LNCaP clone FGC (cell line): Measurements from ENCODE around the gene ADSS1.

Source experiments
- DNase-seq: peaks from one replicate; pipeline ENCODE4 v3.0.0-alpha.2; 2011; ENCODE audit warnings: low read depth
- H3K4me3 ChIP-seq: 2 replicates; pipeline ENCODE4 v1.5.1; 2011; ENCODE audit warnings: mild to moderate bottlenecking, low read depth, low read length, control low read depth
- CTCF ChIP-seq: IDR thresholded peaks from 2 replicates; pipeline ENCODE4 v1.5.1; 2012; ENCODE audit warnings: mild to moderate bottlenecking; ENCODE audit not compliant: control insufficient read depth, insufficient read depth; ENCODE audit errors: extremely low read depth

ADSS1 gene

GRCh38 chr14:104689109-104689880 lies 34.7 kb upstream of the ADSS1 start, which contains the start of gene INF2:
INF2 (plus strand) TSS chr14:104689618; CDS start chr14:104701366, 11,748 bp downstream.
- peak within 1 kb of the TSS; percentile 83 for H3K4me3 ChIP-seq
- TF ChIP-seq CTCF, result no peak
- DNase-seq, result no peak

GRCh38 chr14:104689881-104690711 lies 33.9 kb upstream of the ADSS1 start:
- no peak for DNase-seq
- no peak for TF ChIP-seq CTCF
- H3K4me3 ChIP-seq, result peak overlapping the region; percentile 83

- DNase-seq, result no peak
- peak overlapping the region; percentile 83 for H3K4me3 ChIP-seq
- TF ChIP-seq CTCF, result no peak
Observed at GRCh38 chr14:104690861-104691455, 33.1 kb upstream of the ADSS1 start.

- no peak for DNase-seq
- no peak overlapping the region for H3K4me3 ChIP-seq
- TF ChIP-seq CTCF, result no peak
Observed at GRCh38 chr14:104691546-104692260, 32.3 kb upstream of the ADSS1 start.

- no peak for DNase-seq
- H3K4me3 ChIP-seq, result no peak overlapping the region
Observed at GRCh38 chr14:104692261-104692938, 31.6 kb upstream of the ADSS1 start.

More at GRCh38 chr14:104692261-104692938, 31.6 kb upstream of the ADSS1 start:
- no peak for TF ChIP-seq CTCF
